Measurements from ENCODE around the gene SPATA22. TPM values are rescaled to one million over a fixed set of nuclear protein-coding genes. Genes with fewer than 3 reads are reported as not detected.
"Not testable (repeated sequence)": the region's sequence is repeated elsewhere in the genome, so short reads cannot be mapped to it uniquely, and the experiment has no call there.

The SPATA22 gene
- total and polyA plus RNA-seq, 2 donors (not counting 1 experiment from before 2014, with no cell fraction given) = 0.43 to 0.54 TPM

GRCh38 chr17:3418222-3418621 lies 53.4 kb downstream of the SPATA22 start:
- ChIA-PET CTCF (no interaction called here), POLR2A (no interaction called here)
- DNase-seq (no peak), ATAC-seq (ENCODE audit: low read depth) (no peak)
- Mint-ChIP-seq H3K9me3 (ENCODE audit: insufficient read depth) (no peaks in the 10 kb centered on the region), H3K4me3 (no peak overlapping the region), H3K27me3 (peaks cover 29% of the 10 kb centered on the region), H3K27ac (no peak overlapping the region), H3K4me1 (no peaks in the 10 kb centered on the region)
- H3K4me2 ChIP-seq (replicated peaks; ENCODE audit: low read depth, low read length, poor library complexity, severe bottlenecking) = no peak overlapping the region
- H3K4me3 ChIP-seq (ENCODE audit: control extremely low read depth in 1 of 5, extremely low read depth in 1 of 5, insufficient read depth in 1 of 5, low read depth in 2 of 5, low read length in 4 of 5) = no peak overlapping the region
- peaks cover 0 to 7% (median 2%) of the 10 kb centered on the region in 4 experiments for H3K27me3 ChIP-seq (replicated peaks in 1 of 4; ENCODE audit: control extremely low read depth in 1 of 4, control insufficient read depth in 3 of 4, insufficient read depth in 4 of 4, low read length in 3 of 4)
- 67% methylated on average over 1 of the region's 2 CpGs for WGBS (ENCODE audit: insufficient coverage)
- H2AFZ ChIP-seq (ENCODE audit: insufficient read depth, low read depth, low read length, poor library complexity, severe bottlenecking) = no peak overlapping the region
- intact Hi-C loops (cut with micrococcal nuclease) = no loop called here
- H3K36me3 ChIP-seq (replicated peaks in 1 of 2; ENCODE audit: control extremely low read depth in 1 of 2, control insufficient read depth in 1 of 2, extremely low read depth in 1 of 2, insufficient read depth in 2 of 2, low read length in 1 of 2) = no peaks in the 10 kb centered on the region
- H3K9me3 ChIP-seq (ENCODE audit: control extremely low read depth in 1 of 3, control insufficient read depth in 2 of 3, insufficient read depth in 1 of 3, low read length in 2 of 3) = no peaks in the 10 kb centered on the region
- H3K79me2 ChIP-seq (ENCODE audit: control insufficient read depth, insufficient read depth, low read length) = no peaks in the 10 kb centered on the region
- H3K9ac ChIP-seq (ENCODE audit: low read length) = no peak overlapping the region
- H4K20me1 ChIP-seq (ENCODE audit: control insufficient read depth, insufficient read depth, low read length, poor library complexity, severe bottlenecking) = no peaks in the 10 kb centered on the region
- TF ChIP-seq, protein P1, sequence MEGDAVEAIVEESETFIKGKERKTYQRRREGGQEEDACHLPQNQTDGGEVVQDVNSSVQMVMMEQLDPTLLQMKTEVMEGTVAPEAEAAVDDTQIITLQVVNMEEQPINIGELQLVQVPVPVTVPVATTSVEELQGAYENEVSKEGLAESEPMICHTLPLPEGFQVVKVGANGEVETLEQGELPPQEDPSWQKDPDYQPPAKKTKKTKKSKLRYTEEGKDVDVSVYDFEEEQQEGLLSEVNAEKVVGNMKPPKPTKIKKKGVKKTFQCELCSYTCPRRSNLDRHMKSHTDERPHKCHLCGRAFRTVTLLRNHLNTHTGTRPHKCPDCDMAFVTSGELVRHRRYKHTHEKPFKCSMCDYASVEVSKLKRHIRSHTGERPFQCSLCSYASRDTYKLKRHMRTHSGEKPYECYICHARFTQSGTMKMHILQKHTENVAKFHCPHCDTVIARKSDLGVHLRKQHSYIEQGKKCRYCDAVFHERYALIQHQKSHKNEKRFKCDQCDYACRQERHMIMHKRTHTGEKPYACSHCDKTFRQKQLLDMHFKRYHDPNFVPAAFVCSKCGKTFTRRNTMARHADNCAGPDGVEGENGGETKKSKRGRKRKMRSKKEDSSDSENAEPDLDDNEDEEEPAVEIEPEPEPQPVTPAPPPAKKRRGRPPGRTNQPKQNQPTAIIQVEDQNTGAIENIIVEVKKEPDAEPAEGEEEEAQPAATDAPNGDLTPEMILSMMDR (IDR thresholded peaks at IDR 0.05) = no peak
- no peak for TF ChIP-seq EZH2 (IDR thresholded peaks at IDR 0.05; ENCODE audit: borderline replicate concordance, insufficient read depth, low read depth, low read length, poor library complexity, severe bottlenecking)
- no peaks in the 10 kb centered on the region for H3K4me1 ChIP-seq (ENCODE audit: control insufficient read depth in 2 of 2, insufficient read depth in 2 of 2, low read length in 2 of 2)
- no peak overlapping the region for H3K27ac ChIP-seq (ENCODE audit: low read length in 2 of 2)

- no peak overlapping the region for H3K4me3 Mint-ChIP-seq
- H3K27me3 Mint-ChIP-seq = peaks cover 24% of the 10 kb centered on the region
- Histone ChIP-seq H4K20me1 (ENCODE audit: control insufficient read depth, insufficient read depth, low read length, poor library complexity, severe bottlenecking) (no peaks in the 10 kb centered on the region), H3K4me1 (ENCODE audit: control insufficient read depth in 2 of 2, insufficient read depth in 2 of 2, low read length in 2 of 2) (no peaks in the 10 kb centered on the region), H3K27me3 (replicated peaks in 1 of 4; ENCODE audit: control extremely low read depth in 1 of 4, control insufficient read depth in 3 of 4, insufficient read depth in 4 of 4, low read length in 3 of 4) (peaks cover 0 to 4% (median 0%) of the 10 kb centered on the region in 4 experiments), H2AFZ (ENCODE audit: insufficient read depth, low read depth, low read length, poor library complexity, severe bottlenecking) (no peak overlapping the region), H3K79me2 (ENCODE audit: control insufficient read depth, insufficient read depth, low read length) (no peaks in the 10 kb centered on the region), H3K4me3 (ENCODE audit: control extremely low read depth in 1 of 5, extremely low read depth in 1 of 5, insufficient read depth in 1 of 5, low read depth in 2 of 5, low read length in 4 of 5) (no peak overlapping the region), H3K36me3 (replicated peaks in 1 of 2; ENCODE audit: control extremely low read depth in 1 of 2, control insufficient read depth in 1 of 2, extremely low read depth in 1 of 2, insufficient read depth in 2 of 2, low read length in 1 of 2) (no peaks in the 10 kb centered on the region), H3K4me2 (replicated peaks; ENCODE audit: low read depth, low read length, poor library complexity, severe bottlenecking) (no peak overlapping the region), H3K9ac (ENCODE audit: low read length) (no peak overlapping the region), H3K27ac (ENCODE audit: low read length in 2 of 2) (no peak overlapping the region), H3K9me3 (ENCODE audit: control extremely low read depth in 1 of 3, control insufficient read depth in 2 of 3, insufficient read depth in 1 of 3, low read length in 2 of 3) (no peaks in the 10 kb centered on the region)
- no peaks in the 10 kb centered on the region for H3K4me1 Mint-ChIP-seq
- CTCF ChIA-PET = no interaction called here
- H3K27ac Mint-ChIP-seq = no peak overlapping the region
- 85% methylated on average over 2 of the region's 5 CpGs for WGBS (ENCODE audit: insufficient coverage)
- DNase-seq (no peak), ATAC-seq (ENCODE audit: low read depth) (no peak)
- POLR2A ChIA-PET = no interaction called here
- intact Hi-C loops (cut with micrococcal nuclease) = no loop called here
- TF ChIP-seq, protein P1 (IDR thresholded peaks at IDR 0.05) = no peak
- no peak for TF ChIP-seq EZH2 (IDR thresholded peaks at IDR 0.05; ENCODE audit: borderline replicate concordance, insufficient read depth, low read depth, low read length, poor library complexity, severe bottlenecking)
- H3K9me3 Mint-ChIP-seq (ENCODE audit: insufficient read depth) = no peaks in the 10 kb centered on the region
Measured at GRCh38 chr17:3415610-3416009, 56.0 kb downstream of the SPATA22 start.

- not testable (repeated sequence) for DNase-seq
Measured at GRCh38 chr17:3412216-3412615, 59.4 kb downstream of the SPATA22 start.

More at GRCh38 chr17:3412216-3412615, 59.4 kb downstream of the SPATA22 start:
- POLR2A ChIA-PET; H3K4me3 Mint-ChIP-seq; H3K9me3 ChIP-seq (ENCODE audit: control extremely low read depth in 1 of 3, control insufficient read depth in 2 of 3, insufficient read depth in 1 of 3, low read length in 2 of 3); H4K20me1 ChIP-seq (ENCODE audit: control insufficient read depth, insufficient read depth, low read length, poor library complexity, severe bottlenecking); H3K9me3 Mint-ChIP-seq (ENCODE audit: insufficient read depth); H3K4me3 ChIP-seq (ENCODE audit: control extremely low read depth in 1 of 5, extremely low read depth in 1 of 5, insufficient read depth in 1 of 5, low read depth in 2 of 5, low read length in 4 of 5); H3K27ac ChIP-seq (ENCODE audit: low read length in 2 of 2); H3K4me1 Mint-ChIP-seq; intact Hi-C loops (cut with micrococcal nuclease); H3K27ac Mint-ChIP-seq; H2AFZ ChIP-seq (ENCODE audit: insufficient read depth, low read depth, low read length, poor library complexity, severe bottlenecking); H3K4me1 ChIP-seq (ENCODE audit: control insufficient read depth in 2 of 2, insufficient read depth in 2 of 2, low read length in 2 of 2); H3K4me2 ChIP-seq (replicated peaks; ENCODE audit: low read depth, low read length, poor library complexity, severe bottlenecking); H3K9ac ChIP-seq (ENCODE audit: low read length); H3K36me3 ChIP-seq (replicated peaks in 1 of 2; ENCODE audit: control extremely low read depth in 1 of 2, control insufficient read depth in 1 of 2, extremely low read depth in 1 of 2, insufficient read depth in 2 of 2, low read length in 1 of 2); ATAC-seq (ENCODE audit: low read depth); CTCF ChIA-PET; H3K79me2 ChIP-seq (ENCODE audit: control insufficient read depth, insufficient read depth, low read length); H3K27me3 ChIP-seq (replicated peaks in 1 of 4; ENCODE audit: control extremely low read depth in 1 of 4, control insufficient read depth in 3 of 4, insufficient read depth in 4 of 4, low read length in 3 of 4): not testable (repeated sequence)
- no CpG with 5 or more reads among the region's 16 CpGs for WGBS (ENCODE audit: insufficient coverage)
- H3K27me3 Mint-ChIP-seq = peaks cover 31% of the 10 kb centered on the region

Data from B cell (primary cell).